NB4 (cell line): ENCODE measurements around the gene SHE.

Source experiments
- DNase-seq: peaks from one replicate; pipeline ENCODE4 v3.0.0; 2010; ENCODE audit warnings: low read depth
- H3K4me3 ChIP-seq: one replicate; pipeline ENCODE4 v1.5.1; 2011; ENCODE audit warnings: mild to moderate bottlenecking, low read depth, low read length, moderate library complexity
- CTCF ChIP-seq: IDR thresholded peaks from one replicate; pipeline ENCODE4 v1.5.1; 2012; ENCODE audit warnings: low read depth, low read length
- MYC ChIP-seq: IDR thresholded peaks from 2 replicates; pipeline ENCODE4 v1.6.1; 2011; ENCODE audit warnings: low read depth, low read length
- POLR2A ChIP-seq: IDR thresholded peaks from 2 replicates; pipeline ENCODE4 v1.6.1; 2011; ENCODE audit warnings: mild to moderate bottlenecking; ENCODE audit not compliant: insufficient read length; ENCODE audit errors: extremely low read depth
- TF ChIP-seq, protein P1 (sequence below): IDR thresholded peaks from 2 replicates; pipeline ENCODE4 v1.6.1; 2011; ENCODE audit warnings: low read depth, low read length

The SHE gene

GRCh38 chr1:154520333-154520732 is 18.1 kb upstream of the SHE start:
- no peak for TF ChIP-seq CTCF
- TF ChIP-seq, protein P1, sequence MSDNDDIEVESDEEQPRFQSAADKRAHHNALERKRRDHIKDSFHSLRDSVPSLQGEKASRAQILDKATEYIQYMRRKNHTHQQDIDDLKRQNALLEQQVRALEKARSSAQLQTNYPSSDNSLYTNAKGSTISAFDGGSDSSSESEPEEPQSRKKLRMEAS = no peak
- no peak for TF ChIP-seq MYC
- no peak for TF ChIP-seq POLR2A
- no peak for DNase-seq
- H3K4me3 ChIP-seq = no peak overlapping the region

DNA sequence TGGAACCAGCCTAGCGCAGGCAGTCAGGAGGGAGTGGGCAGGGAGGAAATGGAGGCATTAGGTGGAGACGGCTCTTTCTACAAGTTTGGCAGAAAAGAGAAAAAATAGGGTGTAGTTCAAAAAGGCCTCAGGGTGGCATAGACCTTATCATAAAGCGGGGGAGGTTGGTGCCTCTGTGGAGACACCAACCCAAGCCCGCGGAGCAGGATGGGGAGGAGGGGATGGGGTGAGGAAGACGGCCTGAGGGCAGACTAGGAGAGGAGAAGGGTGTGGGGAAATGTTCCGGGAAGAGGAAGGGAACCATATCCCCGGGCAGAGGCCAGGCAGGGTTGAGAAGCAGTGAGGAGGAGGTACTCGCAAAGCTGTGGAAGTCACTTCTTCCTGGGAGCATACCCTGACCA is 17.4 kb upstream of the SHE start:
- TF ChIP-seq CTCF = no peak
- no peak for TF ChIP-seq MYC
- TF ChIP-seq, protein P1 = no peak
- TF ChIP-seq POLR2A = no peak
- no peak overlapping the region for H3K4me3 ChIP-seq
- no peak for DNase-seq

- no peak for DNase-seq
- no peak for TF ChIP-seq POLR2A
- TF ChIP-seq CTCF = no peak
- TF ChIP-seq MYC = no peak
- TF ChIP-seq, protein P1 = no peak
These were observed 15.4 kb upstream of the SHE start for GRCh38 chr1:154517661-154518060.

DNA sequence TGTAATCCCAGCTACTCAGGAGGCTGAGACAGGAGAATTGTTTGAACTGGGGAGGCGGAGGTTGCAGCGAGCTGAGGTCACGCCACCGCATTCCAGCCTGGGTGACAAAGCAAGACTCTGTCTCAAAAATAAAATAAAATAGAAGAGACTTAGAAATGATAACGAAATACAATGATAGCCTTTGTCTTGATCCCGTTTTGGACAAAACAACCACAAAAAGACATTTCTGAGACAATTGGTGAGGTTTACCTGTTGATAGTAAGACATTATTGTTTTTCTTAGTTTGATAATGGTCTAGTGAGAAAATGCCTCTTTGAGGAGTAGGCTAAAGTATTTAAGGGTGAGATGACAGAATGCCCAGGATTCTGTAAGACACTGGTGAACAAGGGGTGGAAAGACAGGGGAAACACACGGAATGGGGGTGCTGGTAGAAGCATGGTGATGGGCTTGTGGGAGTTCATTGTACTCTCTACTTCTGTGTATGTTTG is 11.9 kb upstream of the SHE start:
- TF ChIP-seq MYC (no peak), POLR2A (no peak), CTCF (no peak)
- TF ChIP-seq, protein P1 = no peak
- H3K4me3 ChIP-seq = no peak overlapping the region
- no peak for DNase-seq

More at GRCh38 chr1:154517661-154518060, 15.4 kb upstream of the SHE start:
- H3K4me3 ChIP-seq = no peak overlapping the region

GRCh38 chr1:154512760-154513159 is 10.5 kb upstream of the SHE start:
- TF ChIP-seq POLR2A = no peak
- TF ChIP-seq, protein P1 = no peak
- no peak for TF ChIP-seq CTCF
- TF ChIP-seq MYC = no peak
- no peak for DNase-seq
- no peak overlapping the region for H3K4me3 ChIP-seq

DNA sequence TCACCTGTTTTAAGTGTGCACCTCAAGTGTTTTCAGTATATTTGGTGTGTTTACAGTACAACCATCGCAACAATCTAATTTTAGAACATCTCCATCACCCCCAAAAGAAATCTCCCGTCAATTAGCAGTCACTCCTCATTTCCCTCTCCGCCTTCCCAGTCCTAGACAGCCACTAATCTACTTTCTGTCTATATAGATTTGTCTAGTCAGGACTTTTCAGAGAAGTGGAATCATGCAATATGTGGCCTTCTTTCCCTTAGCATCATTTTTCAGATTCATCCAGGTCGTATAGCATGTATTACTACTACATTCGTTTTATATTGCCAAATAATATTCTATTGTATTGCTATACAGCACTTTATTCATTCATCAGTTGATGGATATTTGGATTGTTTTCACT is 1.7 kb upstream of the SHE start:
- DNase-seq = no peak
- H3K4me3 ChIP-seq = no peak overlapping the region
- TF ChIP-seq MYC (no peak), CTCF (no peak), POLR2A (no peak)
- TF ChIP-seq, protein P1 = no peak
